ENCODE measurements around the gene PPP4R3A. TPM values are rescaled to one million over a fixed set of nuclear protein-coding genes. Genes with fewer than 3 reads are reported as not detected.

PPP4R3A gene
- total RNA-seq, 1 experiment from 2014 or later = 148 TPM

DNA sequence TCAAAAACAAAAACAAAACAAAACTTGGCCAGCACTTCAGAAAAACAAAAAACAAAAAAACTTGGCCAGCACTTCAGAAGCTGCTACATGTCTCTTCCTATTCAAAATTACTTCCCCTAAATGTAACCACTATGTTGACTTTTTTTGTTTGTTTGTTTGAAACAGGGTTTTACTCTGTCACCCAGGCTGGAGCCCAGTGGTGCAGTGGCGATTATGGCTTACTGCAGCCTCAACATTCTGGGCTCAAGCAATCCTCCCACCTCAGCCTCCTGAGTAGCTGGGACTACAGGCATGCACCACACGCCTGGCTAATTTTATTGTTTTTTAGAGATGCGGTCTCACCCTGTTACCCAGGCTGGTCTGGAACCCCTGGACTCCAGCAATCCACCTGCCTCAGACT is 38.0 kb upstream of the PPP4R3A start:
- Histone ChIP-seq H3K18ac (ENCODE audit: insufficient read length, low read depth, low read length) (no peak overlapping the region), H2AK5ac (ENCODE audit: insufficient read length, low read length) (no peak overlapping the region), H4K20me1 (ENCODE audit: control insufficient read depth, insufficient read depth, insufficient read length) (no peaks in the 10 kb centered on the region), H2BK12ac (ENCODE audit: insufficient read length, low read depth, low read length) (no peak overlapping the region), H3T11ph (ENCODE audit: low read length) (no peak overlapping the region), H2AFZ (ENCODE audit: low read length) (no peak overlapping the region), H4K91ac (ENCODE audit: insufficient read length, low read depth, low read length) (no peak overlapping the region), H3K4me2 (ENCODE audit: insufficient read depth, insufficient read length, low read length) (no peak overlapping the region), H3K23me2 (ENCODE audit: insufficient read length, low read depth, low read length, poor library complexity, severe bottlenecking) (no peaks in the 10 kb centered on the region), H3K56ac (ENCODE audit: insufficient read length, low read depth, low read length) (no peak overlapping the region), H3K27me3 (ENCODE audit: insufficient read depth, low read length) (no peaks in the 10 kb centered on the region), H4K8ac (replicated peaks; ENCODE audit: insufficient read length, low read depth, low read length) (no peak overlapping the region), H2BK20ac (ENCODE audit: low read depth, low read length, poor library complexity, severe bottlenecking) (no peak overlapping the region), H4K5ac (ENCODE audit: insufficient read length, low read depth, low read length) (no peak overlapping the region), H3K79me2 (ENCODE audit: insufficient read depth, low read length) (no peaks in the 10 kb centered on the region), H2BK15ac (ENCODE audit: low read depth, low read length) (no peak overlapping the region), H3K27ac (ENCODE audit: insufficient read length, low read depth, low read length) (no peak overlapping the region), H3K9me3 (ENCODE audit: control insufficient read depth, low read depth, low read length) (no peaks in the 10 kb centered on the region), H3K4ac (ENCODE audit: low read depth, low read length) (no peak overlapping the region), H3K4me1 (ENCODE audit: insufficient read depth, low read length) (no peaks in the 10 kb centered on the region), H3K79me1 (ENCODE audit: insufficient read depth, low read depth, low read length, poor library complexity, severe bottlenecking) (no peaks in the 10 kb centered on the region), H3K9ac (ENCODE audit: extremely low read depth, insufficient read length, low read length) (no peak overlapping the region), H3K14ac (ENCODE audit: insufficient read depth, low read length) (no peak overlapping the region), H2BK120ac (ENCODE audit: low read depth, low read length, poor library complexity, severe bottlenecking) (no peak overlapping the region), H3K23ac (ENCODE audit: insufficient read length, low read depth, low read length) (no peak overlapping the region), H2BK5ac (ENCODE audit: insufficient read length, low read length) (no peak overlapping the region)
- no peak for DNase-seq
- H3K27ac Mint-ChIP-seq = no peak overlapping the region
- WGBS (ENCODE audit: extremely low coverage, insufficient read length, low lambda C conversion rate) = no CpG with 5 or more reads among the region's 3 CpGs
- H3K27me3 Mint-ChIP-seq (ENCODE audit: low read depth) = peaks cover 9% of the 10 kb centered on the region
- no peaks in the 10 kb centered on the region; a peak in 1 of 7 replicates for H3K36me3 Mint-ChIP-seq (ENCODE audit: insufficient read depth in 1 of 3, low read depth in 3 of 3)
- H3K4me1 Mint-ChIP-seq = peaks cover 0 to 4% of the 10 kb centered on the region in 2 experiments; a peak in 1 of 4 replicates
- TF ChIP-seq, protein P1, sequence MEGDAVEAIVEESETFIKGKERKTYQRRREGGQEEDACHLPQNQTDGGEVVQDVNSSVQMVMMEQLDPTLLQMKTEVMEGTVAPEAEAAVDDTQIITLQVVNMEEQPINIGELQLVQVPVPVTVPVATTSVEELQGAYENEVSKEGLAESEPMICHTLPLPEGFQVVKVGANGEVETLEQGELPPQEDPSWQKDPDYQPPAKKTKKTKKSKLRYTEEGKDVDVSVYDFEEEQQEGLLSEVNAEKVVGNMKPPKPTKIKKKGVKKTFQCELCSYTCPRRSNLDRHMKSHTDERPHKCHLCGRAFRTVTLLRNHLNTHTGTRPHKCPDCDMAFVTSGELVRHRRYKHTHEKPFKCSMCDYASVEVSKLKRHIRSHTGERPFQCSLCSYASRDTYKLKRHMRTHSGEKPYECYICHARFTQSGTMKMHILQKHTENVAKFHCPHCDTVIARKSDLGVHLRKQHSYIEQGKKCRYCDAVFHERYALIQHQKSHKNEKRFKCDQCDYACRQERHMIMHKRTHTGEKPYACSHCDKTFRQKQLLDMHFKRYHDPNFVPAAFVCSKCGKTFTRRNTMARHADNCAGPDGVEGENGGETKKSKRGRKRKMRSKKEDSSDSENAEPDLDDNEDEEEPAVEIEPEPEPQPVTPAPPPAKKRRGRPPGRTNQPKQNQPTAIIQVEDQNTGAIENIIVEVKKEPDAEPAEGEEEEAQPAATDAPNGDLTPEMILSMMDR (conservative IDR thresholded peaks at IDR 0.05) = no peak
- H3K4me3 Mint-ChIP-seq = no peak overlapping the region
- no peaks in the 10 kb centered on the region; a peak in 2 of 5 replicates for H3K9me3 Mint-ChIP-seq
